HepG2 (cell line): Measurements from ENCODE around the gene MYADML2. TPM values are rescaled to one million over a fixed set of nuclear protein-coding genes. Genes with fewer than 3 reads are reported as not detected.

ENCODE experiments used
- CBX5 ChIP-seq: sonication (generic); formaldehyde crosslinking; IDR thresholded peaks from 2 replicates; pipeline ENCODE4 v1.4.0; 2020; ENCODE audit warnings: missing genetic modification reagents, borderline replicate concordance
- GMEB2 ChIP-seq: IDR thresholded peaks from 2 replicates; pipeline ENCODE4 v1.6.1; 2016; ENCODE audit warnings: missing biosample characterization, missing genetic modification reagents, low read depth
- HDAC1 ChIP-seq: sonication (generic); formaldehyde crosslinking; IDR thresholded peaks from 2 replicates; pipeline ENCODE4 v1.5.1; 2020; ENCODE audit warnings: mild to moderate bottlenecking, missing genetic modification reagents
- IRF2 ChIP-seq: IDR thresholded peaks from 2 replicates; pipeline ENCODE4 v1.6.1; 2018; ENCODE audit warnings: missing genetic modification reagents, missing compliant biosample characterization
- KAT2B ChIP-seq: fragments of 150-350 bp; IDR thresholded peaks from 2 replicates; pipeline ENCODE4 v1.6.1; 2014; ENCODE audit warnings: low read depth, low read length, borderline replicate concordance
- KLF12 ChIP-seq: sonication (generic); formaldehyde crosslinking; IDR thresholded peaks from 2 replicates; pipeline ENCODE4 v1.4.0; 2020; ENCODE audit warnings: missing genetic modification reagents, borderline replicate concordance
- MLXIP ChIP-seq: sonication (generic); formaldehyde crosslinking; IDR thresholded peaks from 2 replicates; pipeline ENCODE4 v1.9.0; 2021; ENCODE audit warnings: missing genetic modification reagents, borderline replicate concordance
- MTERF4 ChIP-seq: sonication (generic); formaldehyde crosslinking; IDR thresholded peaks from 2 replicates; pipeline ENCODE4 v1.8.0; 2023; ENCODE audit warnings: mild to moderate bottlenecking, missing genetic modification reagents
- NFYB ChIP-seq: sonication (generic); formaldehyde crosslinking; IDR thresholded peaks from 2 replicates; pipeline ENCODE4 v1.4.0; 2020; ENCODE audit warnings: missing genetic modification reagents
- NR0B2 ChIP-seq: sonication (generic); formaldehyde crosslinking; IDR thresholded peaks from 2 replicates; pipeline ENCODE4 v1.4.0; 2020; ENCODE audit warnings: mild to moderate bottlenecking, missing genetic modification reagents
- POLR2AphosphoS2 ChIP-seq: IDR thresholded peaks from 2 replicates; pipeline ENCODE4 v1.6.1; 2011; ENCODE audit warnings: low read depth, low read length, improper control_type of control experiment
- TBL1XR1 ChIP-seq: fragments of 150-350 bp; IDR thresholded peaks from 2 replicates; pipeline ENCODE4 v1.6.1; 2014; ENCODE audit warnings: borderline replicate concordance, low read length; ENCODE audit not compliant: partially characterized antibody
- TEAD2 ChIP-seq: sonication (generic); formaldehyde crosslinking; IDR thresholded peaks from 2 replicates; pipeline ENCODE4 v1.9.0; 2021; ENCODE audit warnings: missing genetic modification reagents
- ZFP36L2 ChIP-seq: sonication (generic); formaldehyde crosslinking; IDR thresholded peaks from 2 replicates; pipeline ENCODE4 v1.4.0; 2020; ENCODE audit warnings: missing genetic modification reagents
- ZFP37 ChIP-seq: sonication (generic); formaldehyde crosslinking; IDR thresholded peaks from 2 replicates; pipeline ENCODE4 v1.4.0; 2020; ENCODE audit warnings: missing genetic modification reagents, borderline replicate concordance
- ZMYM2 ChIP-seq: sonication (generic); formaldehyde crosslinking; IDR thresholded peaks from 2 replicates; pipeline ENCODE4 v1.8.0; 2022; ENCODE audit warnings: mild to moderate bottlenecking, missing genetic modification reagents
- ZNF143 ChIP-seq: sonication (generic); formaldehyde crosslinking; IDR thresholded peaks from 2 replicates; pipeline ENCODE4 v1.4.0; 2020; ENCODE audit warnings: missing genetic modification reagents
- ZNF24 ChIP-seq: fragments of 450-650 bp; IDR thresholded peaks from 2 replicates; pipeline ENCODE4 v1.6.1; 2017; ENCODE audit warnings: antibody characterized with exemption, mild to moderate bottlenecking
- ZNF431 ChIP-seq: sonication (generic); formaldehyde crosslinking; IDR thresholded peaks from 2 replicates; pipeline ENCODE4 v1.9.0; 2022; ENCODE audit warnings: missing genetic modification reagents, low read depth, mild to moderate bottlenecking, borderline replicate concordance
- ZNF615 ChIP-seq: sonication (generic); formaldehyde crosslinking; IDR thresholded peaks from 2 replicates; pipeline ENCODE4 v1.5.0; 2020; ENCODE audit warnings: mild to moderate bottlenecking, missing genetic modification reagents, borderline replicate concordance
- ZNF639 ChIP-seq: conservative IDR thresholded peaks from 2 replicates; pipeline ENCODE4 v1.6.1; 2018; ENCODE audit warnings: missing genetic modification reagents
- ZNF883 ChIP-seq: sonication (generic); formaldehyde crosslinking; IDR thresholded peaks from 2 replicates; pipeline ENCODE4 v1.5.1; 2020; ENCODE audit warnings: mild to moderate bottlenecking, missing genetic modification reagents; ENCODE audit errors: not compliant biosample characterization
- polyA plus RNA-seq, 8 experiments: library from polyadenylated mRNA; depleted of rRNA in 3 of 8; stranded (reverse) in 7 of 8; unstranded in 1 of 8; fragments of >200 nt; fragmentation: Illumina TruSeq in 4 of 8; extraction: Trizol in 4 of 8; gene quantifications; 2 replicates each; pipeline versions ENCODE4 v1.2.1 to v1.2.3, GENCODE V29; 2011 to 2016; ENCODE audit warnings: low read depth in 4 of 8, missing spikeins in 1 of 8, mixed read lengths in 1 of 8; ENCODE audit not compliant: insufficient read depth in 1 of 8
- total RNA-seq, 5 experiments: library from RNA; depleted of rRNA; stranded (reverse); fragments of >200 nt; fragmentation: Illumina TruSeq; extraction: Trizol; gene quantifications; 2 replicates each; pipeline ENCODE4 v1.2.3, GENCODE V29; 2016; ENCODE audit warnings: low read depth in 1 of 5

The MYADML2 gene
- total and polyA plus RNA-seq, 2 of the 13 experiments (the other 11 are each of a cell fraction or from before 2014, with no cell fraction given) = not detected

GRCh38 chr17:81967533-81968395 is 20.7 kb upstream of the MYADML2 start (continued):
- TF ChIP-seq MTERF4 = peak; percentile 84; the same call in 1 of the 2 replicates
- TF ChIP-seq TBL1XR1 = no peak
- TF ChIP-seq ZNF143 (CRISPR knock-in tag) = peak; percentile 62; the same call in 1 of the 2 replicates
- TF ChIP-seq POLR2AphosphoS2 = no peak
- no peak for TF ChIP-seq ZFP36L2 (CRISPR knock-in tag)
- peak; percentile 76 for TF ChIP-seq IRF2 (CRISPR knock-in tag)
- TF ChIP-seq TEAD2 (CRISPR knock-in tag) = peak; percentile 55; the same call in 1 of the 2 replicates
- peak; percentile 98 for TF ChIP-seq ZFP37 (CRISPR knock-in tag)
- 0 out of 2 replicates have a peak, but pooled peaks have one; percentile 43 for TF ChIP-seq GMEB2 (CRISPR knock-in tag)
- TF ChIP-seq NR0B2 = peak; percentile 93
- TF ChIP-seq HDAC1 (CRISPR knock-in tag) = peak; percentile 94
- peak; percentile 94; the same call in 1 of the 2 replicates for TF ChIP-seq CBX5 (CRISPR knock-in tag)
- peak; percentile 80; the same call in 1 of the 2 replicates for TF ChIP-seq ZNF639 (CRISPR knock-in tag)
- TF ChIP-seq NFYB (CRISPR knock-in tag) = 0 out of 2 replicates have a peak, but pooled peaks have one; percentile 36
- TF ChIP-seq ZNF615 (CRISPR knock-in tag) = no peak
- 0 out of 2 replicates have a peak, but pooled peaks have one; percentile 45 for TF ChIP-seq ZNF431 (CRISPR knock-in tag)
- TF ChIP-seq ZNF883 = peak; percentile 80
- TF ChIP-seq ZMYM2 (CRISPR knock-in tag) = peak; percentile 79; the same call in 1 of the 2 replicates
- TF ChIP-seq ZNF24 = no peak
- TF ChIP-seq KLF12 (CRISPR knock-in tag) = peak; percentile 98; the same call in 1 of the 2 replicates
- TF ChIP-seq KAT2B = no peak
- peak; percentile 98 for TF ChIP-seq MLXIP (CRISPR knock-in tag)
